ENCODE data around the gene AGBL3.

- TF ChIP-seq CTCF (conservative IDR thresholded peaks at IDR 0.05 in 1 of 2, IDR thresholded peaks at IDR 0.05 in 1 of 2; ENCODE audit: extremely low read depth in 1 of 2, insufficient read depth in 1 of 2, low read depth in 1 of 2, low read length in 2 of 2) (no peak), EZH2 (IDR thresholded peaks at IDR 0.05; ENCODE audit: borderline replicate concordance, low read length) (no peak)
Observed at GRCh38 chr7:135169964-135170273, 183.6 kb downstream of the AGBL3 start.
